HG03354 (cell line): ENCODE data around the gene REXO4.

Experiments
- ATAC-seq: cut with Tn5 transposase; IDR thresholded peaks from one replicate; pipeline ENCODE4 v1.9.1; 2021; ENCODE audit warnings: mild to moderate bottlenecking; ENCODE audit not compliant: unreplicated experiment, poor library complexity, severe bottlenecking

REXO4 gene

DNA sequence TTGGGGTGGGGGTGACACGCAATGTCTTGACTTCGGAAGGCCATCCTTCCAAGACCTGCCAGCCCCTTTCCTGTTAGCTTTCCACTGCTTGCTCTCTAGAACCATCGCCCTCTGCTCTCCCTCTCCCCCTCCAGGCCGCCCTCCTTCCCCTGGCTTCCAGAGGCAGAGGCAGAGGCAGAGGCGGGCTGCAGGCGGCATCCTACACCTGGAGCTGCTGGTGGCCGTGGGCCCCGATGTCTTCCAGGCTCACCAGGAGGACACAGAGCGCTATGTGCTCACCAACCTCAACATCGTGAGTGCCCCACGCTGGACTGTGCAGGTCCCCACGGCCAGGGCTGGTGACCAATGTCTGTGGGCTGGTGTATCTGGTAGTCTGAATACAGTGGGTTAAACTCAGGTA is 6.4 kb upstream of the REXO4 start:
- no peak for ATAC-seq

DNA sequence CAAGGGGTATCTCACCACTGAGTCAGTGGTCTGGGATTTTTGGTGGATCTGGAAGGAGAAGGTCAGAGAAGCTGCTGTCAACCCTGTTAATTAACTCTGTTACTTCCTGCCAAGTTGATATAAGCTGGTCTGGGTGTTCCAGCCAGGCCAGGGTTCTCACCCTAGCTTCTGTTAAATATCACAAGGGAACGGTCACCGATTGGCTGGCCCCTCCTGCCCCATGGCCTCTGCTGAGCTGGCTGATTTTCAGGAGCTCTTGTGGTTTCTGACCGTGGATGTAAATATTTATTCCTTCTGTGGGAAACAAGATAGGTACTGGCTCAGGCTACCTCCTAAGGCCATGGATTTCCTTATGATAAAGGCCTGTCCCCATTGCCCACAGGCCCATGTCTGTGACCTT is 5.4 kb upstream of the REXO4 start:
- ATAC-seq, result no peak

- no peak for ATAC-seq
Measured at GRCh38 chr9:133421615-133422542, 4.1 kb upstream of the REXO4 start, which contains the start of gene ADAMTS13. Gene ADAMTS13 (plus strand): TSS chr9:133422367. CDS start chr9:133422444, 77 bp downstream.

- no peak for ATAC-seq
Measured at GRCh38 chr9:133420392-133420827, 2.6 kb upstream of the REXO4 start.

- ATAC-seq, result no peak
Measured at GRCh38 chr9:133419005-133419404, 1.2 kb upstream of the REXO4 start.

DNA sequence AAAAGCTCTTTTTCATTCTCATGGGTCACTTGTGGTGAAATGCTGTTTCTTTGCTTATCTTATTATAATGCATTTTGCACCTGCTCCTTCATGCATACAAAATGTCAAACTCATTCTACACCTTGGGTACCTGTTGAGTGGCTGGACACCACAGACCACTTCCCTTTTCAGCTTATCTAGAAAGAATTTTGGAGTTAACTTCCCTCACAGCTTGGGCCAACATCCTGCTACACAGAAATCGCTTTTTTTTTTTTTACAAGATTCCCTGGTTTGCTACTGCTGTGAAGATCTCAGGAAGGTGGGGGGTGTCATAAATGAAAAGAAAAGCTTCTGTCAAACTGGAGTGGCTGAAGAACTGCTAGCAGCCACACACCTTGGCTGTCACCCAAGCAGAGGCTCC is 2.6 kb downstream of the REXO4 start:
- ATAC-seq, result no peak

- no peak for ATAC-seq
Measured at GRCh38 chr9:133408042-133408441, 9.8 kb downstream of the REXO4 start.

DNA sequence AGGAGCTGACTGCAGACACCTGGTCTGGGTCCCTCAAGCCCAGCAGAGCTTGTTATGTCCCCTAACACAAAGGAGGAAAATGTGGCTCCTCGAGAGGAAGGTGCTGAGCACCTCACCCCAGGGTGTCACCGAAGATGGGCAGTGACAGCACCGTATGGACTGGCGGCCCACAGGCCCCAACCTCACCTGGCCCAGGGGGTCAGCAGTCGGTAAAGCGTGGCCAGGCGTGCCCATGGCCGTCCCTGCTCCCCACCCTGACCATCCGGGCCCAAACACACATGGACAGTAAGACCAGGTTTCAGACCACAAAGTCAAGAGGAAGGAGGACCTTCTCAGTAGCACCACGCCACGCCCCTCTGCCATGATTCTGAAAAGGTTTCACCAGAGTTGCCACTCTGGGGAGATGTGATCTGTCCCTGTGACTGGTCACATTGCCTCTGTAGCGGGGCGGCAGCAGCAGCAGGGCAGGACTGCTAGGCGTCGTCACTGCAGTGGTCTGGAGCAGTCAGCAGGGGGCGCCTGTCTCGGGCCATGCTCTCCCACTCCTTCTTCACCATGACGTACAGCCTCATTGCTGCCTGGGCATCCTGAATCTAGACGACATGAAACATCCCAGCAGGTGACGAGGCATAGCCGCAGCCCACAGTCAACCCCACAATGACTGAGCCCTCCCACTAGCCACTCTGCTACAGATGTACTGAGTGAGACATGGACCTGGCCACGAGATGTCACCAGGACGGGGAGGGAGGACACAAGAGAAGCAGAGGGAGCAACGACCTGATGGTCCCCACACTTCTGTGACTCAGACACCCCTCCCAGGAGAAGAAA is 11.1 kb downstream of the REXO4 start:
- peak; percentile 74 for ATAC-seq

GRCh38 chr9:133405508-133406438 is 12.0 kb downstream of the REXO4 start:
- no peak for ATAC-seq

GRCh38 chr9:133404454-133405002 is 13.3 kb downstream of the REXO4 start:
- no peak for ATAC-seq

- no peak for ATAC-seq
Measured at GRCh38 chr9:133403766-133404453, 13.9 kb downstream of the REXO4 start.

GRCh38 chr9:133402689-133403088 is 15.1 kb downstream of the REXO4 start:
- no peak for ATAC-seq

GRCh38 chr9:133401588-133401987 is 16.2 kb downstream of the REXO4 start:
- no peak for ATAC-seq

- no peak for ATAC-seq
Measured at GRCh38 chr9:133400292-133400691, 17.5 kb downstream of the REXO4 start.

- no peak for ATAC-seq
Measured at GRCh38 chr9:133397895-133398294, 19.9 kb downstream of the REXO4 start.

DNA sequence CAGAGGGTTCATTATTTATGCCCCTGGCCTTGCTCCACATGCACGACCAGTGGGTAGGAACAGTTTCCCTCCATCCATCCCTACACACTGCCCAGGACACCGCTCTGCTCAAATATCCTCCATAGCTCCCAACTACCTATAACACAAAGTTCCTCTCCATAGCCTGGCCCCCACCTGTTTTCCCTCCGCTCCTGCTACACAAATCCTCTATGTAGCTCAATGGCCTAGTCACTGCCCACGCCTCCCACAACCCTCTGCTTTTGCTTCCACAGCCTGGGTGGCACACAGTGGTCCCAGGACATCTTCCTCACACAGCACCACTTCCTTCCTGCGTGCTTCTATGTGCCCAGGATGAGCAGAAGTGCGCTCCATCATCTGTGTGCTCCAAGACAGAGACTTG is 20.4 kb downstream of the REXO4 start:
- ATAC-seq, result no peak

- ATAC-seq, result no peak
Measured at GRCh38 chr9:133396952-133397351, 20.9 kb downstream of the REXO4 start.

GRCh38 chr9:133394687-133395271 is 23.0 kb downstream of the REXO4 start:
- no peak for ATAC-seq
